Muscle layer of duodenum (tissue), 2 donors: ENCODE results near the gene SDCCAG8.
A peak's percentile ranks its signal among the peaks of the same experiment; 100 is the strongest.

ENCODE experiments used
- H3K27ac ChIP-seq: one replicate; pipeline ENCODE4 v1.7.0; 2013; ENCODE audit warnings: mild to moderate bottlenecking, low read length
- H3K27me3 ChIP-seq: one replicate; pipeline ENCODE4 v1.7.0; 2013; ENCODE audit warnings: low read depth, mild to moderate bottlenecking, control low read depth, low read length
- H3K36me3 ChIP-seq, 2 donors: one replicate each; pipeline ENCODE4 v1.7.0; 2013; ENCODE audit warnings: low read length in 2 of 2, control low read depth in 1 of 2, mild to moderate bottlenecking in 1 of 2; ENCODE audit not compliant: insufficient read depth in 2 of 2, control insufficient read depth in 1 of 2
- H3K4me1 ChIP-seq, 2 donors: one replicate each; pipeline ENCODE4 v1.7.0; 2013; ENCODE audit warnings: low read length in 2 of 2, mild to moderate bottlenecking in 2 of 2, control low read depth in 1 of 2, moderate library complexity in 1 of 2; ENCODE audit not compliant: insufficient read depth in 2 of 2, control insufficient read depth in 1 of 2
- H3K4me3 ChIP-seq, 2 donors: one replicate each; pipeline ENCODE4 v1.7.0; 2013; ENCODE audit warnings: low read length in 2 of 2, low read depth in 1 of 2, mild to moderate bottlenecking in 1 of 2
- H3K9me3 ChIP-seq, 2 donors: one replicate each; pipeline ENCODE4 v1.7.0; 2013; ENCODE audit warnings: low read length in 2 of 2, control low read depth in 1 of 2, mild to moderate bottlenecking in 1 of 2; ENCODE audit not compliant: control insufficient read depth in 1 of 2
- donor health status: healthy.

SDCCAG8 gene

GRCh38 chr1:243469497-243469896, 213.7 kb downstream of the SDCCAG8 start:
- H3K27ac ChIP-seq = no peak overlapping the region
- H3K4me1 ChIP-seq = peaks cover 0 to 14% of the 10 kb centered on the region in 2 donors
- H3K36me3 ChIP-seq = no peaks in the 10 kb centered on the region
- no peaks in the 10 kb centered on the region for H3K27me3 ChIP-seq
- no peak overlapping the region for H3K4me3 ChIP-seq
- H3K9me3 ChIP-seq = no peaks in the 10 kb centered on the region

GRCh38 chr1:243470502-243470901, 214.7 kb downstream of the SDCCAG8 start:
- Histone ChIP-seq H3K4me3 (no peak overlapping the region), H3K9me3 (no peaks in the 10 kb centered on the region), H3K27ac (no peak overlapping the region), H3K36me3 (no peaks in the 10 kb centered on the region), H3K27me3 (no peaks in the 10 kb centered on the region), H3K4me1 (peaks cover 0 to 14% of the 10 kb centered on the region in 2 donors)

GRCh38 chr1:243471026-243471685, 215.3 kb downstream of the SDCCAG8 start:
- Histone ChIP-seq H3K9me3 (no peaks in the 10 kb centered on the region), H3K27ac (no peak overlapping the region), H3K4me1 (peaks cover 0 to 14% of the 10 kb centered on the region in 2 donors), H3K27me3 (no peaks in the 10 kb centered on the region), H3K4me3 (no peak overlapping the region), H3K36me3 (no peaks in the 10 kb centered on the region)

- H3K27me3 ChIP-seq = no peaks in the 10 kb centered on the region
- peaks cover 0 to 14% of the 10 kb centered on the region in 2 donors for H3K4me1 ChIP-seq
- no peak overlapping the region for H3K27ac ChIP-seq
Measured at GRCh38 chr1:243471754-243472745, 216.2 kb downstream of the SDCCAG8 start.

GRCh38 chr1:243473227-243474135, 217.6 kb downstream of the SDCCAG8 start:
- Histone ChIP-seq H3K4me1 (peaks cover 0 to 14% of the 10 kb centered on the region in 2 donors), H3K27me3 (no peaks in the 10 kb centered on the region), H3K9me3 (no peaks in the 10 kb centered on the region), H3K27ac (no peak overlapping the region), H3K36me3 (no peaks in the 10 kb centered on the region), H3K4me3 (peak overlapping the region; percentile 60 to 63)

More at GRCh38 chr1:243471754-243472745, 216.2 kb downstream of the SDCCAG8 start:
- no peaks in the 10 kb centered on the region for H3K36me3 ChIP-seq
- no peak overlapping the region for H3K4me3 ChIP-seq
- no peaks in the 10 kb centered on the region for H3K9me3 ChIP-seq

- no peak overlapping the region for H3K4me3 ChIP-seq
- no peak overlapping the region for H3K27ac ChIP-seq
Measured at GRCh38 chr1:243474136-243474881, 218.5 kb downstream of the SDCCAG8 start.

GRCh38 chr1:243474906-243475305, 219.1 kb downstream of the SDCCAG8 start:
- H3K9me3 ChIP-seq = no peaks in the 10 kb centered on the region
- H3K27ac ChIP-seq = no peak overlapping the region
- no peaks in the 10 kb centered on the region for H3K36me3 ChIP-seq
- no peaks in the 10 kb centered on the region for H3K27me3 ChIP-seq
- peaks cover 0 to 14% of the 10 kb centered on the region in 2 donors for H3K4me1 ChIP-seq
- no peak overlapping the region for H3K4me3 ChIP-seq

More at GRCh38 chr1:243474136-243474881, 218.5 kb downstream of the SDCCAG8 start:
- Histone ChIP-seq H3K36me3 (no peaks in the 10 kb centered on the region), H3K9me3 (no peaks in the 10 kb centered on the region), H3K27me3 (no peaks in the 10 kb centered on the region), H3K4me1 (peaks cover 0 to 14% of the 10 kb centered on the region in 2 donors)

GRCh38 chr1:243475966-243476365, 220.1 kb downstream of the SDCCAG8 start:
- no peaks in the 10 kb centered on the region for H3K9me3 ChIP-seq
- H3K4me3 ChIP-seq = no peak overlapping the region
- H3K27me3 ChIP-seq = no peaks in the 10 kb centered on the region
- H3K27ac ChIP-seq = no peak overlapping the region
- H3K4me1 ChIP-seq = peaks cover 0 to 14% of the 10 kb centered on the region in 2 donors
- no peaks in the 10 kb centered on the region for H3K36me3 ChIP-seq

- Histone ChIP-seq H3K27ac (no peak overlapping the region), H3K9me3 (no peaks in the 10 kb centered on the region), H3K36me3 (no peaks in the 10 kb centered on the region), H3K27me3 (no peaks in the 10 kb centered on the region), H3K4me3 (no peak overlapping the region), H3K4me1 (peaks cover 0 to 13% of the 10 kb centered on the region in 2 donors)
Measured at GRCh38 chr1:243477731-243478290, 222.0 kb downstream of the SDCCAG8 start.

- peaks cover 0 to 13% of the 10 kb centered on the region in 2 donors for H3K4me1 ChIP-seq
- no peaks in the 10 kb centered on the region for H3K9me3 ChIP-seq
- H3K27ac ChIP-seq = no peak overlapping the region
- no peaks in the 10 kb centered on the region for H3K36me3 ChIP-seq
- no peak overlapping the region for H3K4me3 ChIP-seq
- H3K27me3 ChIP-seq = no peaks in the 10 kb centered on the region
Measured at GRCh38 chr1:243481101-243481500, 225.3 kb downstream of the SDCCAG8 start.
